ENCODE results near the gene DND1.
"Not testable (repeated sequence)": the region's sequence is repeated elsewhere in the genome, so short reads cannot be mapped to it uniquely, and the experiment has no call there.

DNA sequence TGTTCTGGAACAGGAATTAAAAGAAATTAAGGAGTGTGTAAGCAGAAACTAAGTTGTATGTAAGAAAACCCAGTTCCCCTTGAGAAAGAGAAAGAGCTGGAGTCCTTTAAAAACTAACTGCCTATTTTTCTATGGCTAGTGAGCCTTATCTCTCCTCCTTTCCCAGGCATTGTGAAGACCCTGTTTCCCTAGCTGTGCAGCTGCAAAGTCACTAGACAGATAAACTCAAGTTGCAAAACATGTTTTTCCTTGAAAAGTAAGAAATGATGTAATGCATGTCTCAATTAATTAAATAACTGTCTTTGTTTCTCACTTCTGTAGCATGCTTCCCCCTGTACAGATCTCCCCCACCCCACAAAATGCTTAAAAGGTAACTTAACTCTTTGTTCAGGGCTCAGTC, 50.3 kb downstream of the DND1 start:
- TF ChIP-seq, protein P1, sequence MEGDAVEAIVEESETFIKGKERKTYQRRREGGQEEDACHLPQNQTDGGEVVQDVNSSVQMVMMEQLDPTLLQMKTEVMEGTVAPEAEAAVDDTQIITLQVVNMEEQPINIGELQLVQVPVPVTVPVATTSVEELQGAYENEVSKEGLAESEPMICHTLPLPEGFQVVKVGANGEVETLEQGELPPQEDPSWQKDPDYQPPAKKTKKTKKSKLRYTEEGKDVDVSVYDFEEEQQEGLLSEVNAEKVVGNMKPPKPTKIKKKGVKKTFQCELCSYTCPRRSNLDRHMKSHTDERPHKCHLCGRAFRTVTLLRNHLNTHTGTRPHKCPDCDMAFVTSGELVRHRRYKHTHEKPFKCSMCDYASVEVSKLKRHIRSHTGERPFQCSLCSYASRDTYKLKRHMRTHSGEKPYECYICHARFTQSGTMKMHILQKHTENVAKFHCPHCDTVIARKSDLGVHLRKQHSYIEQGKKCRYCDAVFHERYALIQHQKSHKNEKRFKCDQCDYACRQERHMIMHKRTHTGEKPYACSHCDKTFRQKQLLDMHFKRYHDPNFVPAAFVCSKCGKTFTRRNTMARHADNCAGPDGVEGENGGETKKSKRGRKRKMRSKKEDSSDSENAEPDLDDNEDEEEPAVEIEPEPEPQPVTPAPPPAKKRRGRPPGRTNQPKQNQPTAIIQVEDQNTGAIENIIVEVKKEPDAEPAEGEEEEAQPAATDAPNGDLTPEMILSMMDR (IDR thresholded peaks at IDR 0.05; ENCODE audit: low read depth, low read length) = not testable (repeated sequence)
- TF ChIP-seq, protein P2, sequence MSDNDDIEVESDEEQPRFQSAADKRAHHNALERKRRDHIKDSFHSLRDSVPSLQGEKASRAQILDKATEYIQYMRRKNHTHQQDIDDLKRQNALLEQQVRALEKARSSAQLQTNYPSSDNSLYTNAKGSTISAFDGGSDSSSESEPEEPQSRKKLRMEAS (IDR thresholded peaks at IDR 0.05; ENCODE audit: low read depth, low read length) = not testable (repeated sequence)
- not testable (repeated sequence) for TF ChIP-seq POLR2A (IDR thresholded peaks at IDR 0.05; ENCODE audit: extremely low read depth, insufficient read length); MYC (IDR thresholded peaks at IDR 0.05; ENCODE audit: low read depth, low read length)
